HepG2 (cell line): Measurements from ENCODE around the gene LRBA. TPM values are rescaled to one million over a fixed set of nuclear protein-coding genes. Genes with fewer than 3 reads are reported as not detected.

ENCODE experiments used
- ATAC-seq: fragments of 200-7000 bp; cut with Tn5 transposase; 3 replicates; pipeline ENCODE4 v1.9.1; 2020; ENCODE audit warnings: mild to moderate bottlenecking, moderate library complexity
- BruUV-seq: library from RNA; stranded (reverse); fragments of 400-500 nt; replicated peaks from 2 replicates; lab custom pipeline; 2021; lab: Mats Ljungman, UMichigan
- CTCF ChIA-PET: fragments of 300-600 bp; formaldehyde crosslinking; extraction: SDS; loops from one replicate; lab custom pipeline; 2021; ENCODE audit warnings: low total read pairs, inconsistent platforms, low intra/inter-chr PET ratio; lab: Yijun Ruan, JAX
- POLR2A ChIA-PET: fragments of 350-600 bp; sonication (Branson Sonifier 250); formaldehyde crosslinking; loops from one replicate; lab custom pipeline; 2020; ENCODE audit warnings: antibody characterized with exemption, inconsistent platforms; lab: Yijun Ruan, JAX
- DNase-seq: peaks from one replicate; pipeline ENCODE4 v3.0.0-alpha.2; 2015; ENCODE audit warnings: low spot score
- FAIRE-seq: peaks from 3 replicates; lab custom pipeline; 2011; peaks lifted over from hg19 to GRCh38; lab: Jason Lieb, UNC
- H2AFZ ChIP-seq: one replicate; pipeline ENCODE4 v1.6.1; 2011; ENCODE audit warnings: low read length, inconsistent platforms
- H3K27ac ChIP-seq: fragments of 300-600 bp; 3 replicates; pipeline ENCODE4 v1.8.0; 2011; ENCODE audit warnings: mixed run types, mild to moderate bottlenecking, mixed read lengths, low read length, inconsistent platforms; ENCODE audit not compliant: insufficient read depth; ENCODE audit errors: extremely low read length
- H3K27me3 ChIP-seq, 2 experiments: fragments of 200-600 bp in 1 of 2; 2 replicates in 1 of 2; 3 replicates in 1 of 2; pipeline versions ENCODE4 v1.6.0 to v1.8.0; 2011; ENCODE audit warnings: low read length in 2 of 2, mild to moderate bottlenecking in 2 of 2, moderate library complexity in 2 of 2, inconsistent platforms in 1 of 2; ENCODE audit not compliant: insufficient read depth in 2 of 2, control insufficient read depth in 1 of 2
- H3K36me3 ChIP-seq, 2 experiments: fragments of 200-600 bp in 1 of 2; replicated peaks in 1 of 2; 2 replicates in 1 of 2; 3 replicates in 1 of 2; pipeline versions ENCODE4 v1.5.1 to v1.8.0; 2011; ENCODE audit warnings: low read length in 2 of 2, inconsistent platforms in 1 of 2; ENCODE audit not compliant: insufficient read depth in 2 of 2, control insufficient read depth in 1 of 2
- H3K4me1 ChIP-seq: 2 replicates; pipeline ENCODE4 v1.5.1; 2012; ENCODE audit warnings: low read length, inconsistent platforms; ENCODE audit not compliant: insufficient read depth
- H3K4me2 ChIP-seq: 2 replicates; pipeline ENCODE4 v1.6.0; 2011; ENCODE audit warnings: low read depth, low read length, inconsistent platforms
- H3K4me3 ChIP-seq, 3 experiments: fragments of 200-600 bp in 1 of 3; sonication (generic), shearing (Covaris generic) in 1 of 3; replicated peaks in 1 of 3; 2 replicates each; pipeline ENCODE4 v1.5.1; 2011 to 2016; ENCODE audit warnings: low read length in 3 of 3, inconsistent platforms in 2 of 3, low read depth in 2 of 3, mild to moderate bottlenecking in 2 of 3, control low read depth in 1 of 3, mixed read lengths in 1 of 3; ENCODE audit not compliant: insufficient read depth in 1 of 3
- H3K79me2 ChIP-seq: one replicate; pipeline ENCODE4 v1.6.1; 2011; ENCODE audit warnings: low read length, inconsistent platforms; ENCODE audit not compliant: insufficient read depth
- H3K9ac ChIP-seq: 2 replicates; pipeline ENCODE4 v1.6.0; 2011; ENCODE audit warnings: mild to moderate bottlenecking, low read depth, low read length, inconsistent platforms; ENCODE audit not compliant: insufficient read depth
- H3K9me3 ChIP-seq: 2 replicates; pipeline ENCODE4 v1.5.1; 2012; ENCODE audit warnings: mild to moderate bottlenecking, low read length
- H4K20me1 ChIP-seq: 2 replicates; pipeline ENCODE4 v1.6.0; 2011; ENCODE audit warnings: inconsistent platforms, mild to moderate bottlenecking, low read length, moderate library complexity; ENCODE audit not compliant: insufficient read depth
- AFF4 ChIP-seq: sonication (generic); formaldehyde crosslinking; IDR thresholded peaks from 2 replicates; pipeline ENCODE4 v1.4.0; 2020; ENCODE audit warnings: missing genetic modification reagents
- CREB3 ChIP-seq: sonication (generic); formaldehyde crosslinking; IDR thresholded peaks from 2 replicates; pipeline ENCODE4 v1.5.0; 2020; ENCODE audit warnings: missing genetic modification reagents
- ETS1 ChIP-seq: sonication (generic); formaldehyde crosslinking; IDR thresholded peaks from 2 replicates; pipeline ENCODE4 v1.4.0; 2020; ENCODE audit warnings: missing genetic modification reagents
- HBP1 ChIP-seq: IDR thresholded peaks from 2 replicates; pipeline ENCODE4 v1.6.1; 2016; ENCODE audit warnings: low read depth, control low read depth
- HMG20A ChIP-seq: IDR thresholded peaks from 2 replicates; pipeline ENCODE4 v1.6.1; 2016; ENCODE audit warnings: borderline replicate concordance
- MED1 ChIP-seq: sonication (generic); formaldehyde crosslinking; IDR thresholded peaks from 2 replicates; pipeline ENCODE4 v1.4.0; 2020; ENCODE audit warnings: missing genetic modification reagents
- MZF1 ChIP-seq: sonication (generic); formaldehyde crosslinking; IDR thresholded peaks from 2 replicates; pipeline ENCODE4 v1.8.1; 2023; ENCODE audit warnings: mild to moderate bottlenecking, missing genetic modification reagents, borderline replicate concordance
- NAIF1 ChIP-seq: sonication (generic); formaldehyde crosslinking; IDR thresholded peaks from 2 replicates; pipeline ENCODE4 v1.5.0; 2020; ENCODE audit warnings: mild to moderate bottlenecking, missing genetic modification reagents, borderline replicate concordance
- PRDM10 ChIP-seq: sonication (generic); formaldehyde crosslinking; IDR thresholded peaks from 2 replicates; pipeline ENCODE4 v1.4.0; 2020; ENCODE audit warnings: low read depth, missing genetic modification reagents
- XRCC5 ChIP-seq: fragments of 200-400 bp; formaldehyde crosslinking; optimal IDR thresholded peaks from 2 replicates; pipeline ENCODE3; 2017; ENCODE audit warnings: mild to moderate bottlenecking, low read length
- ZNF430 ChIP-seq: sonication (generic); formaldehyde crosslinking; IDR thresholded peaks from 2 replicates; pipeline ENCODE4 v1.9.0; 2021; ENCODE audit warnings: mild to moderate bottlenecking, missing genetic modification reagents
- ZNF709 ChIP-seq: sonication (generic); formaldehyde crosslinking; IDR thresholded peaks from 2 replicates; pipeline ENCODE4 v1.5.0; 2020; ENCODE audit warnings: mild to moderate bottlenecking, missing genetic modification reagents
- WGBS: methylation state at CpG from one replicate; pipeline ENCODE4 v1.1.6; 2017; ENCODE audit warnings: low lambda C conversion rate; 5-methylcytosine and 5-hydroxymethylcytosine counted together
- in situ Hi-C: cut with HindIII; loops from 2 replicates; pipeline ENCODE4 v1.10.0; 2017; ENCODE audit warnings: low pct_unique_long_range_greater_than_20kb; ENCODE audit not compliant: extremely low pct_ligation_motif_present
- intact Hi-C: fragments of 100-400 bp; cut with micrococcal nuclease; formaldehyde crosslinking; loops from one replicate; pipeline ENCODE4 v1.10.0; 2022; ENCODE audit not compliant: unreplicated experiment
- polyA plus RNA-seq, 8 experiments: library from polyadenylated mRNA; depleted of rRNA in 3 of 8; stranded (reverse) in 7 of 8; unstranded in 1 of 8; fragments of >200 nt; fragmentation: Illumina TruSeq in 4 of 8; extraction: Trizol in 4 of 8; gene quantifications; 2 replicates each; pipeline versions ENCODE4 v1.2.1 to v1.2.3, GENCODE V29; 2011 to 2016; ENCODE audit warnings: low read depth in 4 of 8, missing spikeins in 1 of 8, mixed read lengths in 1 of 8; ENCODE audit not compliant: insufficient read depth in 1 of 8
- total RNA-seq, 5 experiments: library from RNA; depleted of rRNA; stranded (reverse); fragments of >200 nt; fragmentation: Illumina TruSeq; extraction: Trizol; gene quantifications; 2 replicates each; pipeline ENCODE4 v1.2.3, GENCODE V29; 2016; ENCODE audit warnings: low read depth in 1 of 5

The LRBA gene
- total and polyA plus RNA-seq, 2 of the 13 experiments (the other 11 are each of a cell fraction or from before 2014, with no cell fraction given): 21.0 to 37.2 TPM

- TF ChIP-seq ETS1 (CRISPR knock-in tag): no peak
- TF ChIP-seq ZNF709: no peak
- no peak for TF ChIP-seq CREB3 (CRISPR knock-in tag)
Observed at GRCh38 chr4:150781191-150781590, 233.9 kb downstream of the LRBA start (continued).

GRCh38 chr4:150779707-150780106, 235.4 kb downstream of the LRBA start:
- POLR2A ChIA-PET: no interaction called here
- no TSS peak for BruUV-seq
- TF ChIP-seq MZF1 (CRISPR knock-in tag) (no peak), NAIF1 (CRISPR knock-in tag) (no peak), PRDM10 (CRISPR knock-in tag) (no peak), ZNF430 (CRISPR knock-in tag) (no peak), XRCC5 (no peak), HBP1 (no peak), MED1 (CRISPR knock-in tag) (no peak), HMG20A (CRISPR knock-in tag) (no peak), AFF4 (no peak)

More at GRCh38 chr4:150779707-150780106, 235.4 kb downstream of the LRBA start:
- Histone ChIP-seq H3K9ac (no peak overlapping the region), H3K4me2 (no peak overlapping the region), H4K20me1 (no peaks in the 10 kb centered on the region), H3K9me3 (no peaks in the 10 kb centered on the region), H2AFZ (no peak overlapping the region), H3K4me1 (no peaks in the 10 kb centered on the region), H3K27me3 (no peaks in the 10 kb centered on the region), H3K27ac (no peak overlapping the region), H3K36me3 (no peaks in the 10 kb centered on the region), H3K4me3 (no peak overlapping the region), H3K79me2 (no peaks in the 10 kb centered on the region)
- in situ Hi-C loops: no loop called here
- intact Hi-C loops: no loop called here
- FAIRE-seq (no peak), ATAC-seq (no peak), DNase-seq (no peak)
- WGBS: 95% methylated on average over 1 of the region's 1 CpG
- CTCF ChIA-PET: no interaction called here
